SK-N-MC (cell line): ENCODE measurements around the gene FGF3.

Source experiments
- DNase-seq: peaks from one replicate; pipeline ENCODE4 v3.0.0-alpha.2; 2011; ENCODE audit warnings: low read depth, low spot score
- H3K27ac ChIP-seq: fragments of 200-600 bp; sonication (generic); 2 replicates; pipeline ENCODE4 v1.5.1; 2016; ENCODE audit warnings: mixed run types
- H3K36me3 ChIP-seq: fragments of 200-600 bp; sonication (generic); 2 replicates; pipeline ENCODE4 v1.6.1; 2017; ENCODE audit warnings: antibody characterized with exemption, low read length, mixed read lengths; ENCODE audit not compliant: insufficient read depth
- H3K4me3 ChIP-seq: fragments of 200-600 bp; sonication (generic); 2 replicates; pipeline ENCODE4 v1.5.1; 2016
- H3K9ac ChIP-seq: fragments of 200-600 bp; sonication (generic); 2 replicates; pipeline ENCODE4 v1.8.0; 2017; ENCODE audit warnings: mixed run types, mixed read lengths; ENCODE audit not compliant: insufficient read length
- H3K9me3 ChIP-seq: fragments of 200-600 bp; sonication (generic); 2 replicates; pipeline ENCODE4 v1.6.1; 2017; ENCODE audit warnings: low read depth, mild to moderate bottlenecking, antibody characterized with exemption, low read length, moderate library complexity, mixed read lengths
- EZH2 ChIP-seq: fragments of 200-600 bp; sonication (generic); IDR thresholded peaks from one replicate; pipeline ENCODE4 v1.6.1; 2017; ENCODE audit warnings: antibody characterized with exemption
- FOXP2 ChIP-seq: optimal IDR thresholded peaks from 2 replicates; pipeline ENCODE3; 2011; ENCODE audit warnings: mild to moderate bottlenecking, moderate library complexity; ENCODE audit not compliant: insufficient read depth; ENCODE audit errors: extremely low read length, control extremely low read depth
- POLR2AphosphoS5 ChIP-seq: IDR thresholded peaks from 2 replicates; pipeline ENCODE4 v1.6.1; 2012; ENCODE audit warnings: mild to moderate bottlenecking, low read depth, low read length, borderline replicate concordance

The FGF3 gene

GRCh38 chr11:69797737-69798528, 21.3 kb downstream of the FGF3 start:
- no peak overlapping the region for H3K9ac ChIP-seq
- H3K36me3 ChIP-seq, result no peaks in the 10 kb centered on the region
- H3K4me3 ChIP-seq, result no peak overlapping the region
- TF ChIP-seq FOXP2, result no peak
- TF ChIP-seq EZH2, result no peak
- TF ChIP-seq POLR2AphosphoS5, result no peak
- no peaks in the 10 kb centered on the region for H3K9me3 ChIP-seq
- no peak for DNase-seq
- H3K27ac ChIP-seq, result no peak overlapping the region

- no peak for TF ChIP-seq POLR2AphosphoS5
- TF ChIP-seq FOXP2, result no peak
- no peak for TF ChIP-seq EZH2
- no peaks in the 10 kb centered on the region for H3K9me3 ChIP-seq
- no peaks in the 10 kb centered on the region for H3K36me3 ChIP-seq
- H3K9ac ChIP-seq, result no peak overlapping the region
- no peak for DNase-seq
- no peak overlapping the region for H3K4me3 ChIP-seq
- H3K27ac ChIP-seq, result no peak overlapping the region
These were observed 22.1 kb downstream of the FGF3 start for GRCh38 chr11:69797156-69797555.

- no peaks in the 10 kb centered on the region for H3K9me3 ChIP-seq
- no peak overlapping the region for H3K9ac ChIP-seq
- no peaks in the 10 kb centered on the region for H3K36me3 ChIP-seq
- TF ChIP-seq FOXP2, result no peak
- TF ChIP-seq POLR2AphosphoS5, result no peak
- no peak for TF ChIP-seq EZH2
- DNase-seq, result no peak
- H3K27ac ChIP-seq, result no peak overlapping the region
- H3K4me3 ChIP-seq, result no peak overlapping the region
These were observed 23.2 kb downstream of the FGF3 start for GRCh38 chr11:69796063-69796462.

- H3K36me3 ChIP-seq, result no peaks in the 10 kb centered on the region
- no peak overlapping the region for H3K4me3 ChIP-seq
- DNase-seq, result no peak
- no peak overlapping the region for H3K27ac ChIP-seq
- no peaks in the 10 kb centered on the region for H3K9me3 ChIP-seq
- TF ChIP-seq EZH2, result no peak
- H3K9ac ChIP-seq, result no peak overlapping the region
These were observed 27.7 kb downstream of the FGF3 start for GRCh38 chr11:69791276-69792180.

- H3K9ac ChIP-seq, result no peak overlapping the region
- no peaks in the 10 kb centered on the region for H3K36me3 ChIP-seq
- TF ChIP-seq EZH2 (no peak), FOXP2 (no peak), POLR2AphosphoS5 (no peak)
- no peak overlapping the region for H3K4me3 ChIP-seq
- no peak overlapping the region for H3K27ac ChIP-seq
- DNase-seq, result no peak
- no peaks in the 10 kb centered on the region for H3K9me3 ChIP-seq
These were observed 30.3 kb downstream of the FGF3 start for GRCh38 chr11:69788956-69789355.

- TF ChIP-seq EZH2 (no peak), FOXP2 (no peak), POLR2AphosphoS5 (no peak)
- no peak for DNase-seq
- Histone ChIP-seq H3K9ac (no peak overlapping the region), H3K27ac (no peak overlapping the region), H3K36me3 (no peaks in the 10 kb centered on the region), H3K4me3 (no peak overlapping the region), H3K9me3 (no peaks in the 10 kb centered on the region)
These were observed 31.3 kb downstream of the FGF3 start for GRCh38 chr11:69787906-69788305.

GRCh38 chr11:69787457-69787856, 31.8 kb downstream of the FGF3 start:
- Histone ChIP-seq H3K9ac (no peak overlapping the region), H3K4me3 (no peak overlapping the region), H3K9me3 (no peaks in the 10 kb centered on the region), H3K27ac (no peak overlapping the region), H3K36me3 (no peaks in the 10 kb centered on the region)
- DNase-seq, result no peak
- no peak for TF ChIP-seq FOXP2
- no peak for TF ChIP-seq EZH2
- TF ChIP-seq POLR2AphosphoS5, result no peak

GRCh38 chr11:69781241-69781640, 38.0 kb downstream of the FGF3 start:
- Histone ChIP-seq H3K27ac (no peak overlapping the region), H3K4me3 (no peak overlapping the region)

More at GRCh38 chr11:69781241-69781640, 38.0 kb downstream of the FGF3 start:
- Histone ChIP-seq H3K9ac (no peak overlapping the region), H3K36me3 (no peaks in the 10 kb centered on the region), H3K9me3 (no peaks in the 10 kb centered on the region)
- no peak for DNase-seq
- TF ChIP-seq EZH2, result no peak
- TF ChIP-seq POLR2AphosphoS5, result no peak
- TF ChIP-seq FOXP2, result no peak
